Vagina (tissue), 2 donors: ENCODE measurements around the gene ETV5. TPM values are rescaled to one million over a fixed set of nuclear protein-coding genes. Genes with fewer than 3 reads are reported as not detected.
"Not testable (repeated sequence)": the region's sequence is repeated elsewhere in the genome, so short reads cannot be mapped to it uniquely, and the experiment has no call there.

Experiments
- DNase-seq, 2 donors: peaks; one replicate each; pipeline ENCODE4 v3.0.0-alpha.2; 2017; ENCODE audit errors: extremely low spot score in 2 of 2
- H3K27ac ChIP-seq: fragments of 200-600 bp; sonication (generic); one replicate; pipeline ENCODE4 v1.5.1; 2019
- H3K27me3 ChIP-seq: fragments of 200-600 bp; sonication (generic); one replicate; pipeline ENCODE4 v1.5.1; 2019
- H3K36me3 ChIP-seq, 2 donors: fragments of 200-600 bp; sonication (generic); one replicate each; pipeline ENCODE4 v1.5.1; 2017 to 2019
- H3K4me1 ChIP-seq: fragments of 200-600 bp; sonication (generic); one replicate; pipeline ENCODE4 v1.5.1; 2019
- H3K4me3 ChIP-seq, 2 donors: fragments of 200-600 bp; sonication (generic); 1 replicate in 1 of 2; 2 replicates in 1 of 2; pipeline ENCODE4 v1.5.1; 2016 to 2019
- H3K9me3 ChIP-seq: fragments of 200-600 bp; sonication (generic); one replicate; pipeline ENCODE4 v1.5.1; 2019
- CTCF ChIP-seq, 3 experiments: fragments of 450-650 bp in 2 of 3; fragments of 200-600 bp in 1 of 3; sonication (generic) in 1 of 3; IDR thresholded peaks; one replicate each; pipeline ENCODE4 v1.5.1; 2017 to 2019; ENCODE audit warnings: antibody characterized with exemption in 3 of 3, mild to moderate bottlenecking in 2 of 3, moderate library complexity in 2 of 3
- POLR2A ChIP-seq, 2 donors: fragments of 450-650 bp; IDR thresholded peaks; one replicate each; pipeline ENCODE4 v1.6.1; 2017; ENCODE audit warnings: antibody characterized with exemption in 2 of 2, mild to moderate bottlenecking in 2 of 2, moderate library complexity in 2 of 2
- POLR2AphosphoS5 ChIP-seq, 2 donors: sonication (generic); formaldehyde crosslinking; IDR thresholded peaks; one replicate each; pipeline ENCODE4 v1.9.0; 2017; ENCODE audit warnings: antibody characterized with exemption in 2 of 2, mild to moderate bottlenecking in 2 of 2, low read depth in 1 of 2; ENCODE audit not compliant: insufficient read depth in 1 of 2
- intact Hi-C: fragments of 100-400 bp; cut with DNase I; formaldehyde crosslinking; loops from one replicate; pipeline ENCODE4 v1.15.1; 2023
- total RNA-seq: library from RNA; depleted of rRNA; stranded (reverse); fragments of >200 nt; gene quantifications from one replicate; pipeline ENCODE4 v1.2.3, GENCODE V29; 2016

ETV5 gene
- total RNA-seq, 1 donor from 2014 or later = 18.4 TPM

GRCh38 chr3:186038360-186038759 lies 70.5 kb downstream of the ETV5 start:
- H3K9me3 ChIP-seq = no peaks in the 10 kb centered on the region
- H3K4me1 ChIP-seq = no peaks in the 10 kb centered on the region
- no peak for DNase-seq
- intact Hi-C loops = no loop called here
- TF ChIP-seq CTCF (IDR thresholded peaks at IDR 0.05) (no peak), POLR2AphosphoS5 (IDR thresholded peaks at IDR 0.05; ENCODE audit: insufficient read depth in 1 of 2, low read depth in 1 of 2) (no peak), POLR2A (IDR thresholded peaks at IDR 0.05) (no peak)
- no peaks in the 10 kb centered on the region for H3K36me3 ChIP-seq
- no peak overlapping the region for H3K27ac ChIP-seq
- no peak overlapping the region for H3K4me3 ChIP-seq
- H3K27me3 ChIP-seq = no peaks in the 10 kb centered on the region

- TF ChIP-seq POLR2AphosphoS5 (IDR thresholded peaks at IDR 0.05; ENCODE audit: insufficient read depth in 1 of 2, low read depth in 1 of 2) = no peak
- no peak for TF ChIP-seq POLR2A (IDR thresholded peaks at IDR 0.05)
- TF ChIP-seq CTCF (IDR thresholded peaks at IDR 0.05) = no peak
- intact Hi-C loops = no loop called here
- no peak overlapping the region for H3K4me3 ChIP-seq
- H3K36me3 ChIP-seq = no peaks in the 10 kb centered on the region
- H3K4me1 ChIP-seq = no peaks in the 10 kb centered on the region
- H3K9me3 ChIP-seq = no peaks in the 10 kb centered on the region
- no peak for DNase-seq
- H3K27me3 ChIP-seq = no peaks in the 10 kb centered on the region
- H3K27ac ChIP-seq = no peak overlapping the region
Observed at GRCh38 chr3:186035277-186035676, 73.6 kb downstream of the ETV5 start.

GRCh38 chr3:186032321-186032720 lies 76.6 kb downstream of the ETV5 start:
- Histone ChIP-seq H3K36me3 (no peaks in the 10 kb centered on the region), H3K4me3 (no peak overlapping the region), H3K27ac (no peak overlapping the region), H3K9me3 (no peaks in the 10 kb centered on the region), H3K27me3 (no peaks in the 10 kb centered on the region), H3K4me1 (no peaks in the 10 kb centered on the region)
- intact Hi-C loops = no loop called here
- TF ChIP-seq POLR2A (IDR thresholded peaks at IDR 0.05) = no peak
- no peak for TF ChIP-seq CTCF (IDR thresholded peaks at IDR 0.05)
- TF ChIP-seq POLR2AphosphoS5 (IDR thresholded peaks at IDR 0.05; ENCODE audit: insufficient read depth in 1 of 2, low read depth in 1 of 2) = no peak
- no peak for DNase-seq

- H3K36me3 ChIP-seq, H3K4me1 ChIP-seq, H3K27ac ChIP-seq, H3K9me3 ChIP-seq, intact Hi-C loops, H3K27me3 ChIP-seq, DNase-seq, H3K4me3 ChIP-seq: not testable (repeated sequence)
Observed at GRCh38 chr3:186025993-186026392, 82.9 kb downstream of the ETV5 start.

- peak overlapping the region; percentile 9 for H3K27ac ChIP-seq
- intact Hi-C loops = no loop called here
- no peak overlapping the region for H3K4me3 ChIP-seq
- H3K9me3 ChIP-seq = no peaks in the 10 kb centered on the region
- no peaks in the 10 kb centered on the region for H3K36me3 ChIP-seq
- no peaks in the 10 kb centered on the region for H3K27me3 ChIP-seq
- peaks cover 7% of the 10 kb centered on the region for H3K4me1 ChIP-seq
- DNase-seq = no peak
- TF ChIP-seq CTCF (IDR thresholded peaks at IDR 0.05) (no peak), POLR2AphosphoS5 (IDR thresholded peaks at IDR 0.05; ENCODE audit: insufficient read depth in 1 of 2, low read depth in 1 of 2) (no peak), POLR2A (IDR thresholded peaks at IDR 0.05) (no peak)
Observed at GRCh38 chr3:186025161-186025560, 83.7 kb downstream of the ETV5 start.

- Histone ChIP-seq H3K27ac (peak overlapping the region; percentile 60), H3K9me3 (no peaks in the 10 kb centered on the region), H3K4me3 (peak overlapping the region; percentile 2 to 3), H3K36me3 (no peaks in the 10 kb centered on the region), H3K4me1 (peaks cover 7% of the 10 kb centered on the region), H3K27me3 (no peaks in the 10 kb centered on the region)
- intact Hi-C loops = no loop called here
- DNase-seq = no peak
- TF ChIP-seq CTCF (IDR thresholded peaks at IDR 0.05) = no peak
- no peak for TF ChIP-seq POLR2AphosphoS5 (IDR thresholded peaks at IDR 0.05; ENCODE audit: insufficient read depth in 1 of 2, low read depth in 1 of 2)
- no peak for TF ChIP-seq POLR2A (IDR thresholded peaks at IDR 0.05)
Observed at GRCh38 chr3:186024210-186024609, 84.7 kb downstream of the ETV5 start.
